HG03342 (cell line): ENCODE data around the gene RPL13.
"Not testable (repeated sequence)": the region's sequence is repeated elsewhere in the genome, so short reads cannot be mapped to it uniquely, and the experiment has no call there.

Experiments used
- ATAC-seq: cut with Tn5 transposase; IDR thresholded peaks from one replicate; pipeline ENCODE4 v1.9.1; 2021; ENCODE audit warnings: mild to moderate bottlenecking, moderate library complexity; ENCODE audit not compliant: unreplicated experiment

Gene RPL13

GRCh38 chr16:89575247-89576152 lies 15.0 kb downstream of the RPL13 start, which contains the start of gene CPNE7:
Gene CPNE7 (plus strand): TSS chr16:89575758. CDS start chr16:89575898, 140 bp downstream.
- no peak for ATAC-seq

- no peak for ATAC-seq
Measured at GRCh38 chr16:89576153-89577054, 15.9 kb downstream of the RPL13 start.

- no peak for ATAC-seq
Measured at GRCh38 chr16:89577055-89577759, 16.7 kb downstream of the RPL13 start.

DNA sequence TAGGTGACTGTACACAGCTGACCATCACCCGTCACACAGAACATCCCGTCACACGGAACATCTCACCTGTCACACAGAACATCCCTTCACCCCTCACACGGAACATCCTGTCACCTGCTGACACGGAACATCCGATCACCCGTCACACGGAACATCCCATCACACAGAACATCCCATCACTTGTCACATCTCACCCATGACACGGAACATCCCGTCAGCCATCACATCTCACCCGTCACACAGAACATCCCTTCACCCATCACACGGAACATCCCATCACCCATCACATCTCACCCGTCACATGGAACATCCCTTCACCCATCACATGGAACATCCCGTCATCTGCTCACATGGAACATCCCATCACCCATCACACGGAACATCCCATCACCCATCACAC lies 18.9 kb downstream of the RPL13 start:
- ATAC-seq: no peak

DNA sequence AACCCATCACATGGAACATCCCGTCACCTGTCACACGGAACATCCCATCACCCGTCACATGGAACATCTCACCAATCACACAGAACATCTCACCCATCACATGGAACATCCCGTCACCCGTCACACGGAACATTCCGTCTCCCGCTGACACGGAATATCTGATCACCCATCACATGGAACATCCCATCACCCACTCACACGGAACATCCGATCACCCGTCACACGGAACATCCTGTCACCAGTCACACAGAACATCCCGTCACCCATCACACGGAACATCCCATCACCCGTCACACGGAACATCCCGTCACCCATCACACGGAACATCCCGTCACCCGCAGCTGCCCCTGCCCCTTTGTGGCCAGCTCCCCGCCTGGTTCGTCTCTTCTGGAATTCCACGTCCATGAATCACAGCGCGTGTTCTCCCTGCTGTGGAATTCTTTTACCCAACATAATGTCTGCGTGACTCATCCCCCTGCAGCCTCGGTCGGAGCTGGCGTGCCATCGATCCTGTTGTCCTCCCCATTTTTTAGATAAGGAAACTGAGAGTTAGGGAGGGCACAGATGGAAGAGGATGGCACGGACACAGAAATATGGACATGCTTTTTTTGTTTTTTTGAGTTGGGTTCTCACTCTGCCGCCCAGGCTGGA lies 20.7 kb downstream of the RPL13 start:
- ATAC-seq: no peak

DNA sequence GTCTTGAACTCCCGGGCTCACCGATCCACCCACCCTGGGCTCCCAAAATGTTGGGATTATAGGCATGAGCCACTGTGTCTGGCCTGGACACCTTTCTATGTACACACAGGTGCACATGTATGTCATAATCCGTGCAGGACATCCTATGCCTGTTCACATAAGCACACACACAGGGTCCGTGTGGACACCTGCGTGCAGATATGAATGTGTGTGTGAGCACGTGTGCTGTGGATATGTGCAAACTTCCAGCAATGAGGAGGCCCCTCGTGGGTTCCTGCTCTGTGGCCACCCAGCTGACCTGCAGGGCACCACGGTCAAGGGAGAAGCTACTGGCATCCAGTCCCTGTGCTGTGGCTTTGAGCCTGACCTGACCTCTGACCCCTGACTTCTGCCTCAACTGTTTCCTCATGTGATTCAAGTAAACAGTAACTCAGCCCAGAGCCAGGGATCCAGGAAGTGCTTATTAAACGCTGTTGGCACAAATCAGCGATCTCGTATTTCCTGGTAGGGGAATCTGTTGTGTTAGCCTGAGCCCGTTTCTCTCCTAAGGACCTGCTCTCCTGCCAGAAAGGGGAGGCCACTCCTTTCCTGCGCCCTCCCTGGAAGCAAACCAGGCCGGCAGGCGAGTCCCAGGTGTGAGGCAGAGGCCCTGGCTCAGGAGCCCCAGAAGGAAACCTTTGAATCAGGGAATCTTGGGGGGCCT lies 21.5 kb downstream of the RPL13 start:
- no peak for ATAC-seq

- ATAC-seq: no peak
Measured at GRCh38 chr16:89582614-89583196, 22.2 kb downstream of the RPL13 start.

GRCh38 chr16:89583197-89583894 lies 22.9 kb downstream of the RPL13 start:
- no peak for ATAC-seq

- no peak for ATAC-seq
Measured at GRCh38 chr16:89583895-89584644, 23.6 kb downstream of the RPL13 start.

DNA sequence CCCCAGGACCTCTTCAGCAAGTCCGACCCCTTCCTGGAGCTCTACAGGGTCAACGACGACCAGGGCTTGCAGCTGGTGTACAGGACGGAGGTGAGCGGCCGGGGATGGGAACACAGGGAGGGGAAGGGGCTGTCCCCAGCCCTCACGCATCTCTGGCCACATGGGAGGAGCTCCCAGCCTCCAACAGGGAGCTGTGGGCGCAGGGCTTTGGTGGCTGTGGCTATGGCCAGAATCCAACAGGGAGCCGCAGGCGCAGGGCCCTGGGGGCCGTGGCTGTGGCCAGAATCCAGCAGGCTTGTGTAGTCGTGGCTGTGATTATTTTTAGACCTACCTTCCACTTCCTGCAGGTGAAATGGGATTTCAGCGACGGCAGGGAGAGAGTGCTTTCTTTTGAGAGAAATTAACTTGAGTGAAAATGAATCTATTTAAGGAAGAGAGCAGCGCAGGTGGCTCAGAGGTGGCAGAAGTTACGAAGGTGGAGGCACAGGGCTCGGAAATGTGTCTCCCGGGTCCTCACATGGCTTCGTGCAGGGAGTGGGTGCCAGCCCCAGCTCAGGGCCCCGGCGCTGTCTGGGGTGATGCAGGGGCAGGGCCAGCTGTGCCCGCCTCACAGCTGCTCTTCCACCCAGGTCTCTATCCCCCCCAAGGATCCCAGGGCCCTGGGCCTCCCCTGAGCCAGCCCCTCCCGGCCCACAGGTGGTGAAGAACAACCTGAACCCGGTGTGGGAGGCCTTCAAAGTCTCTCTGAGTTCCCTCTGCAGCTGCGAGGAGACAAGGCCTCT lies 24.5 kb downstream of the RPL13 start:
- no peak for ATAC-seq

DNA sequence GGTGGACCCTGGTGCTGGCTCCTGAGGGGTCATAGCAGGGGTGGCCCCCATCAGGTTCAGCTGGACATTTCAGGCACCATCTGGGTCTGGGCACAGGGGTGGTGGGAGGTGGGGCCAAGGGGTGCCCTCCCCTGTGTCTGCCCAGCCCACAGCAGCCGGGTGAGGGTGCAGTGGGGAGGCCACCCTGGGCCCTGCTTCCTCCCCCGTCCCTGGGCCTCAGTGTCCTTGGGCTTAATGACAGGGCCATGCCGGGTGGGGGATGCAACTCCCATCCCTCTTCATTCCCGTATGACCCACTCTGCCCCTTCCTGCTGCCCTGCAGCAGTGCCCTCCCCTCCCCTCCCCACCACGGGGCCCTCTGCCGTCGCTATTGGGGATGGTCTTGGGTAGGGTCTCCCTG lies 25.7 kb downstream of the RPL13 start:
- no peak for ATAC-seq

DNA sequence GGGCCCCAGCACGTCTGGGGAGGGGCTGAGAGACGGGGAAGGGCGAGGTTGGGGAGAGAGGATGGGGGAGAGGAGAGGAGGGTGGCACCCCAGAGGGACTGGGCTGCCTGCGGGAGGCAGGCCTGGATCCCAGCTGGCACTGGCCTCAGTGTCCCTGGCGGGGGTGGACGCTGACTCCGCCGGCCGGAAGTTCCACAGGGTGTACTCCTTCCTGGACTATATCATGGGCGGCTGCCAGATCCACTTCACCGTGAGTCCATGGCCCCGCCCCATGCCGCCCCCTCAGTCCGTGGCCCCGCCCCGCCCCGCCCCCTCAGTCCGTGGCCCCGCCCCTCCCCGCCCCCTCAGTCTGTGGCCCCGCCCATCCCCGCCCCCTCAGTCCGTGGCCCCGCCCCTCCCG lies 26.4 kb downstream of the RPL13 start:
- ATAC-seq: no peak

DNA sequence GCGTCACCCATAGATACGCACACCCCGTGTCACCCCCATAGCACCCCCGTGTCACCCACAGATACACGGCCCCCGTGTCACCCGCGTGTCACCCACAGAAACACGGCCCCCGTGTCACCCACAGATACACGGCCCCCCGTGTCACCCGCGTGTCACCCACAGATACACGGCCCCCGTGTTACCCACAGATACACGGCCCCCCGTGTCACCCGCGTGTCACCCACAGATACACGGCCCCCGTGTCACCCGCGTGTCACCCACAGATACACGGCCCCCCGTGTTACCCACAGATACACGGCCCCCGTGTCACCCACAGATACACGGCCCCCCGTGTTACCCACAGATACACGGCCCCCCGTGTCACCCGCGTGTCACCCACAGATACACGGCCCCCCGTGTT lies 27.2 kb downstream of the RPL13 start:
- not testable (repeated sequence) for ATAC-seq

GRCh38 chr16:89588413-89589109 lies 28.1 kb downstream of the RPL13 start:
- ATAC-seq: no peak

DNA sequence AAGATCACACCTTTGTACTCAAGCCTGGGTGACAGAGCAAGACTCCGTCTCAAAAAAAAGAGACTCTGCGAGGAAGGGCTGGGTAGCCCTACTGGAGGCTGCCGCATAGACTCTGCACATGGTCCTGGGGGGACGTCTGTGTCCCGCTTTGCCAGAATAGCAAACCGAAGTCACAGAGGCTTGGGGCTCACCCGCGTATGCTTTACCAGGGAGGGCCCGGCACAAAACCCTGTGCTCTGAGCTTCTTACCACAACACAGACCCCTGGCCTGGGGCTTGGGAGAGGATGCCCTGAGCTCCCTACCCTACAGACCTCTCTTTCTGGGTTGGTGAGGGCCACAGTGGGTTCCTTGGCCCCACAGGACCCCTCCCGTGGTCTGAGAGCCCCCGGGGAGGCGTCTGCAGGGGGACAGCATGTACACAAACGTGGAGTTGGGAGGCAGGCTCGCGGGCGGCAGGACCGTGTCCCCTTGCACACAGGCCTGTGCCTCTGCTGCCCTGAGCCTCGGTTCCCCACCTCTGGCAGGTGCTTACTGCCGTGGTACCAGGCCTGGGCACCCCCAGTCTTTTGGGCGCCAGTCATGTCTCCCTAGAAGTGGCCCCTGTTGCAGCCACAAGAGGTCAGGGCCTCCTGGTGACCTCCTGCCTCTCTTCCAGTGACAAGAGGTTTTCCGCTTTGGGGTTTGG lies 28.9 kb downstream of the RPL13 start:
- ATAC-seq: no peak

DNA sequence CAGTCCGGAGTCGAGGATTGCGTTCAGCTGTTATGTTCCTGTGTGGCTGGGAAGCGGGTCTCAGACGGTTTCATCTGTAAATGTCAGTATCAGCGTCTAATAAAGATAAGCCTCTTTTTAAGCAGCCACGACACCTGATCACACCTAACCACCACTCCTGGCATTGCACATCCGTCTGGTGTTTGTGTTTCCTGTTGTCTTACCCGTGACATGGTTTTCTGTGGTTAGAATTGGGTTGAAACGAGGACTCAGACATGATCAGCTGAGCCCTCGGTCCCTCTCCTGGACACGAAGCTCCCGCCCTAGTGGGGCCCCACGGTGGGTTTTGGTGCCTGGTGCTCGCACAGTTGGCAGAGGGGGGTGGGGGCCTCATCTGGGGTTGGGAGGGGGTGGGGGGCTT lies 33.4 kb downstream of the RPL13 start:
- no peak for ATAC-seq
